Keratinocyte (primary cell): Measurements from ENCODE around the gene RHNO1.

Experiments
- EZH2 ChIP-seq: IDR thresholded peaks from one replicate; pipeline ENCODE4 v1.6.1; 2012; ENCODE audit warnings: inconsistent platforms, mild to moderate bottlenecking, low read length, moderate library complexity
- TF ChIP-seq, protein P1 (sequence below), 3 experiments: IDR thresholded peaks in 1 of 3; conservative IDR thresholded peaks in 1 of 3; optimal IDR thresholded peaks in 1 of 3; 2 replicates in 2 of 3; 3 replicates in 1 of 3; pipeline versions ENCODE3 to v1.5.1; 2011; ENCODE audit warnings: low read length in 3 of 3, mild to moderate bottlenecking in 3 of 3, moderate library complexity in 2 of 3, control low read depth in 1 of 3, inconsistent platforms in 1 of 3; ENCODE audit not compliant: insufficient read depth in 2 of 3; ENCODE audit errors: extremely low read depth in 1 of 3

DNA sequence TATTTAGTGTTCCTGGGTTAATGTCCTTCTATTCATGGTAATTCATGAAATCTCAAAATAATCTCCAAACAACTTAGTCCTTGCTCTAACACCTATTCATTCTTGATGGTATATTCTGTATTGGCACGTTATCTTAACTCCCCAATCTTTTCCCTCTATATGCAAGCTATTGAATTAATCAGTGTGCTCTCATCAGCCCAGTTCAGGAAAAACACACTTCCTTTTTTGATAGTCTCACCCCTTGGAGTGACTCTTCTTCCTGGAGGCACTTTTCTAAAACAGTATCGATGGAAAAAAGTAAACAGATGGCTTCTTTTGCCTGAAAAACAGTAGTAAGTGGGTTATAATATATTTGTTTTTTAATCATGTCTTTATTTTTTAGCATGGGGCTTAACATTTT lies 42.2 kb downstream of the RHNO1 start:
- TF ChIP-seq, protein P1, sequence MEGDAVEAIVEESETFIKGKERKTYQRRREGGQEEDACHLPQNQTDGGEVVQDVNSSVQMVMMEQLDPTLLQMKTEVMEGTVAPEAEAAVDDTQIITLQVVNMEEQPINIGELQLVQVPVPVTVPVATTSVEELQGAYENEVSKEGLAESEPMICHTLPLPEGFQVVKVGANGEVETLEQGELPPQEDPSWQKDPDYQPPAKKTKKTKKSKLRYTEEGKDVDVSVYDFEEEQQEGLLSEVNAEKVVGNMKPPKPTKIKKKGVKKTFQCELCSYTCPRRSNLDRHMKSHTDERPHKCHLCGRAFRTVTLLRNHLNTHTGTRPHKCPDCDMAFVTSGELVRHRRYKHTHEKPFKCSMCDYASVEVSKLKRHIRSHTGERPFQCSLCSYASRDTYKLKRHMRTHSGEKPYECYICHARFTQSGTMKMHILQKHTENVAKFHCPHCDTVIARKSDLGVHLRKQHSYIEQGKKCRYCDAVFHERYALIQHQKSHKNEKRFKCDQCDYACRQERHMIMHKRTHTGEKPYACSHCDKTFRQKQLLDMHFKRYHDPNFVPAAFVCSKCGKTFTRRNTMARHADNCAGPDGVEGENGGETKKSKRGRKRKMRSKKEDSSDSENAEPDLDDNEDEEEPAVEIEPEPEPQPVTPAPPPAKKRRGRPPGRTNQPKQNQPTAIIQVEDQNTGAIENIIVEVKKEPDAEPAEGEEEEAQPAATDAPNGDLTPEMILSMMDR (optimal IDR thresholded peaks at IDR 0.05 in 1 of 3, IDR thresholded peaks at IDR 0.05 in 1 of 3, conservative IDR thresholded peaks at IDR 0.05 in 1 of 3; ENCODE audit: extremely low read depth in 1 of 3, insufficient read depth in 2 of 3, low read length in 3 of 3) = no peak
- TF ChIP-seq EZH2 = no peak
